ENCODE measurements around the gene ADAMTS13.

DNA sequence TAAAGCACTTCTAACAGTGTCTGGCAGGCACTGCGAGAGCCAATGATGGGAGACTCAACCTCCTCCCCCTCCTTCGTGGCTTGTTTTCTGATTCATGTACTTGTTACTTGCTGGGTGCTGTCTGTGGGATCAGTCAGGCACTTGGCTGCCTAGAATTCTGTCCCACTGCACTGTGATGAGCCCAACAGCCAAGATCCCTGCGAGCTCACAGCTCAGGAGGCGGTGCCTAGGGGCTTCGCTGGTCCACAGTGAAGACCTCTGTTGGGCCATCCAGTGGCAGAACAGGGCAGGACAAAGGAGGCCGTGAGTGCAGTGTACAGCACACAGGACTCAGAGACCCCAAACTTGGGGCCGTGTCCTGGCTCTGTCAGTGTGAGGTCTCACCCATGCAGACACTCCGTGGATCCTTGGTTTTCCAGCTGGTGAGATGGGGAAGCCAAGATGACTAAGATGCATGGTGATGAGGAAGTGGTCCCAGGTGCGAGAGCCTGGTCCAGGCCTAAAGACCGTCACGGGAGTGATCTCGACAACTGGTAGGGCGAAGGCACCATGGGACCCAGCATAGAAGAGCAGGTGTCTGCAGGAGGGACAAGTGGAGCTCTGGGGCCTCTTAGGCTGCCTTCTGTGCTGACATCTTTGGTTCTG is 83.1 kb downstream of the ADAMTS13 start:
- TF ChIP-seq, protein P1, sequence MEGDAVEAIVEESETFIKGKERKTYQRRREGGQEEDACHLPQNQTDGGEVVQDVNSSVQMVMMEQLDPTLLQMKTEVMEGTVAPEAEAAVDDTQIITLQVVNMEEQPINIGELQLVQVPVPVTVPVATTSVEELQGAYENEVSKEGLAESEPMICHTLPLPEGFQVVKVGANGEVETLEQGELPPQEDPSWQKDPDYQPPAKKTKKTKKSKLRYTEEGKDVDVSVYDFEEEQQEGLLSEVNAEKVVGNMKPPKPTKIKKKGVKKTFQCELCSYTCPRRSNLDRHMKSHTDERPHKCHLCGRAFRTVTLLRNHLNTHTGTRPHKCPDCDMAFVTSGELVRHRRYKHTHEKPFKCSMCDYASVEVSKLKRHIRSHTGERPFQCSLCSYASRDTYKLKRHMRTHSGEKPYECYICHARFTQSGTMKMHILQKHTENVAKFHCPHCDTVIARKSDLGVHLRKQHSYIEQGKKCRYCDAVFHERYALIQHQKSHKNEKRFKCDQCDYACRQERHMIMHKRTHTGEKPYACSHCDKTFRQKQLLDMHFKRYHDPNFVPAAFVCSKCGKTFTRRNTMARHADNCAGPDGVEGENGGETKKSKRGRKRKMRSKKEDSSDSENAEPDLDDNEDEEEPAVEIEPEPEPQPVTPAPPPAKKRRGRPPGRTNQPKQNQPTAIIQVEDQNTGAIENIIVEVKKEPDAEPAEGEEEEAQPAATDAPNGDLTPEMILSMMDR (IDR thresholded peaks at IDR 0.05), result no peak
- TF ChIP-seq POLR2A (IDR thresholded peaks at IDR 0.05), result no peak

Measured in gastroesophageal sphincter (tissue), 3 donors.